ENCODE results near the gene EXOSC9.

The EXOSC9 gene

GRCh38 chr4:121789455-121789854 lies 11.7 kb upstream of the EXOSC9 start:
- no peak for DNase-seq

GRCh38 chr4:121789960-121790829 lies 10.9 kb upstream of the EXOSC9 start:
- no peak for DNase-seq

- DNase-seq, result no peak
These were observed 10.1 kb upstream of the EXOSC9 start for GRCh38 chr4:121790976-121791375.

- DNase-seq, result no peak
These were observed 9.6 kb upstream of the EXOSC9 start for GRCh38 chr4:121791481-121791880.

- no peak for DNase-seq
These were observed 8.2 kb upstream of the EXOSC9 start for GRCh38 chr4:121792966-121793365.

GRCh38 chr4:121794505-121795188 lies 6.5 kb upstream of the EXOSC9 start:
- DNase-seq, result no peak

- no peak for DNase-seq
These were observed 4.8 kb upstream of the EXOSC9 start for GRCh38 chr4:121796283-121796682.

GRCh38 chr4:121799208-121799823 lies 1.8 kb upstream of the EXOSC9 start:
- no peak for DNase-seq

GRCh38 chr4:121799867-121800501 lies 1.1 kb upstream of the EXOSC9 start:
- DNase-seq, result no peak

- DNase-seq, result no peak
These were observed 524 bp upstream of the EXOSC9 start for GRCh38 chr4:121800638-121800960.

GRCh38 chr4:121801715-121802075 lies 572 bp downstream of the EXOSC9 start:
- DNase-seq, result no peak

GRCh38 chr4:121806411-121806810 lies 5.3 kb downstream of the EXOSC9 start:
- DNase-seq, result no peak

GRCh38 chr4:121811122-121811521 lies 10.0 kb downstream of the EXOSC9 start:
- no peak for DNase-seq

- DNase-seq, result no peak
These were observed 13.6 kb downstream of the EXOSC9 start for GRCh38 chr4:121814756-121815155.

- DNase-seq, result no peak
These were observed 15.9 kb downstream of the EXOSC9 start for GRCh38 chr4:121817006-121817405.

GRCh38 chr4:121817701-121818100 lies 16.6 kb downstream of the EXOSC9 start:
- no peak for DNase-seq

- DNase-seq, result no peak
These were observed 17.1 kb downstream of the EXOSC9 start for GRCh38 chr4:121818215-121818614.

- DNase-seq, result no peak
These were observed 18.3 kb downstream of the EXOSC9 start for GRCh38 chr4:121819216-121819965.

- no peak for DNase-seq
These were observed 20.9 kb downstream of the EXOSC9 start for GRCh38 chr4:121822047-121822446.

GRCh38 chr4:121822796-121823504 lies 21.8 kb downstream of the EXOSC9 start:
- peak; percentile 33 for DNase-seq

- peak; percentile 88 for DNase-seq
These were observed 22.5 kb downstream of the EXOSC9 start, which contains the start of gene CCNA2 for GRCh38 chr4:121823505-121824170. Gene CCNA2, minus strand, starts transcription at chr4:121823883. Its CDS starts 255 bp downstream, at chr4:121823628.

GRCh38 chr4:121824171-121824527 lies 23.0 kb downstream of the EXOSC9 start:
- DNase-seq, result no peak
